Stimulated activated CD8-positive, alpha-beta memory T cell treated with anti-CD3 and anti-CD28 coated beads, Interleukin-7, amount 100 ng/mL, for 4 hours (primary cell): ENCODE results near the gene MEPCE.
A peak's percentile ranks its signal among the peaks of the same experiment; 100 is the strongest.
"Not testable (repeated sequence)": the region's sequence is repeated elsewhere in the genome, so short reads cannot be mapped to it uniquely, and the experiment has no call there.

Experiments
- DNase-seq, 2 donors: peaks; one replicate each; pipeline ENCODE4 v3.0.0-alpha.2; 2020; ENCODE audit warnings: low read depth in 2 of 2

The MEPCE gene

DNA sequence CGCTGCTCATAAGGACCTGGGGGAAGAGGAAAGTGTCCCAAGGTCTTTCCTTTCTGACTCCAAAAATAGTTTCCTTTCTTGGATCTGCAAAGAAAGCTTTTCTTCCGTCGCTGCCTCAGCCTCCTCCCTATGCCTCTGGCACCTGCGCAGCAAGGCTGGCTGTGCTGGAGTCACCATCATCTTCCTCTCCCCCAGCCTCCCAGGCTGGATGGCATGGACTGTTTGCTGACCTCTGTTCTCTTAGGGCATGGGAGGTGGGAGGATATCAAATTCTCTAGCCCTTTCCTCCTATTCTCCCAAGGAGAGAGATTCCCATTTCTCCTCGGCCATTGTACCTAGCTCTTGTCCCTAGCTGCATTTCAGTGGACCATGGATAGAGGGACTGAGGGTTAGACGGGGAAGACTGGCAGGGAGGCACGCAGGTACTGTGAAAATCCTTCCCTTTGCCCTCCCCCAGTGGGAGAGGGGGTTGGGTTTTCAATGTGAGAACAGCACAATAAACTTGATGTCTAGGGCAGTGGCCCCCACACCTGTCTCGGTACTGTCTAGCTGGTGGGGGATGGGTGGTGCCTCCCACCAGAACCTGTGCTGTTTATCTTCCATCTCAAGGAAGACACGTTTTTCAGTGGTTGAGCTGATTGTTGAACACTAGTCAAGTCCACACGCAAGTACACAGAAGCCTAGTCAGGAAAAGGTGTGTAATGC lies 4.1 kb downstream of the MEPCE start:
- no peak for DNase-seq

DNA sequence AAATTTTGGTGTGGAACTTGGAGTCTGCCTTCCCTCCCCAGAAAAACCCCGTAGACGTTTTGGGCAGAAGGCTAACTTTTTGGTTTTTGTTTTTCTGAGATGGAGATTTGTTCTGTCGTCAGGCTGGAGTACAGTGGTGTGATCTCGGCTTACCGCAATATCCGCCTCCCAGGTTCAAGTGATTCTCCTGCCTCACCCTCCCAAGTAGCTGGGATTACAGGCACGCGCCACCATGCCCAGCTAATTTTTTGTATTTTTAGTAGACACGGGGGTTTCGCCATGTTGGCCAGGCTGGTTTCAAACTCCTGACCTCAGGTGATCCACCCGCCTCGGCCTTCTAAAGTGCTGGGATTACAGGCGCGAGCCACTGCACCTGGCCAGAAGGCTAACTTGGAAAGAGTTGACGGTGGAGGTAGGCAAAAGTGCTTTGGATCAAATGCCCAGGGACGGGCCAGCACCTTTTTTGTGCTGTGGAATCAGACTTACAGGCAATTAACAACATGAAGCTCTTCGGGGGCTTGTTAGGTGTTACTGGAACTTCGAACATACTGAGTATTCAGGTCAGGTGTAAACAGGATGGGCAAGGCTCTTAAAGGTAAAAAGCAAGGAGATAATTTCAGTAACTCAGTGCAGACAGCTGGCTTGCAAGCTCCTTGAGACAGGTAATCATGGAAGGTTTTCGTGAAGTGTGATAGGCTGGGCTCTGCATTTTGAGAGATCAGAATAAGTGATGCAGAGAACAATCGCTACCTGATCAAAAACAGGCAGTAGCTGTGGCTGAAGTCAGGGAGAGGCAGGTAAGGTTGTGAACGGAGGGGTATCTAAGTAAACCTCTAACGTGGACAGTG lies 4.9 kb downstream of the MEPCE start:
- DNase-seq, result no peak

DNA sequence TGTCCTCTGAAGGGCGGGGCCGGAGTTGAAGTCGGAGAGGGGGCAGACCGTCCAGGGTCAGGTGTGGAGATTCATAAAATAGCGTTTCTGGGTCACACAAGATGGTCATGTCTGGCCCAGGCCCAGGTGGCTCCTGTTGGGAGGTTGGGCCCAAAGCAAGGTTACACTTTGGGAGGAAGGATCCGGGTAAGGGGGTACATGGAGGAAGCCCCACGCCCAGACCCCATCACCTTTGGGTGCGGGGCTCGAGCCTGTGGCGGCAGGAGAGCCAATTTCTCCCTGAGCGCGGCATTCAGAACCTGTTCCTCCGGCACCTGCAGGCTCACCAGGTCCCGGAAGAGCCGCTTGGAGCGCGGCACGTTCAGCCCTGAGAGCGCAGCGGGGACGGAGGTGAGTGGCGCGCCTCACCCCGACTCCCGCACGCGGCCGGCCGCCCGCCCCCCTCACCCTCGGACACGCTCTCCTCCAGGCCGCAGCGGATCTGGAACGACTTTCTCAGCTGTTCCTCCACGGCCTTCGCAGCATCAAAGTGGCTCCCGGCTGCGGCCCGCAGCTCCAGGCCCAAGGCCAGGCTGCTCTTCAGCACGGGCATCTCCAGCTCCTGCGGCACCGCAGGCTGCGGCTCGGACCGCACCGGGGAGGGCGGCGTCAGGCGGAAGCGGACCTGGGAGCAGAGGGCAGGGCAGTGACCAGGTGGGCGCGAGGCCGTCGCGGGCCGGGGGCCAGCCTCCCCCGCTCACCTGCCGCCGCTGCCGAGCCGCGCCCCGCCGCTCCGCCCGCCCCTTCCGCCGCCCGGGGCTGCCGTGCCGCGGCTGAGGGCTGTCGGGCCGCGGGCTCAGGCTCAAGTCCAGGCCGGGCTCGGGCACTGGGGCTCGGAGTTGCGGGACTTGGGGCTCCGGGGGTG lies 6.0 kb downstream of the MEPCE start:
- DNase-seq, result peak in 1 of 2 donors; percentile 37

DNA sequence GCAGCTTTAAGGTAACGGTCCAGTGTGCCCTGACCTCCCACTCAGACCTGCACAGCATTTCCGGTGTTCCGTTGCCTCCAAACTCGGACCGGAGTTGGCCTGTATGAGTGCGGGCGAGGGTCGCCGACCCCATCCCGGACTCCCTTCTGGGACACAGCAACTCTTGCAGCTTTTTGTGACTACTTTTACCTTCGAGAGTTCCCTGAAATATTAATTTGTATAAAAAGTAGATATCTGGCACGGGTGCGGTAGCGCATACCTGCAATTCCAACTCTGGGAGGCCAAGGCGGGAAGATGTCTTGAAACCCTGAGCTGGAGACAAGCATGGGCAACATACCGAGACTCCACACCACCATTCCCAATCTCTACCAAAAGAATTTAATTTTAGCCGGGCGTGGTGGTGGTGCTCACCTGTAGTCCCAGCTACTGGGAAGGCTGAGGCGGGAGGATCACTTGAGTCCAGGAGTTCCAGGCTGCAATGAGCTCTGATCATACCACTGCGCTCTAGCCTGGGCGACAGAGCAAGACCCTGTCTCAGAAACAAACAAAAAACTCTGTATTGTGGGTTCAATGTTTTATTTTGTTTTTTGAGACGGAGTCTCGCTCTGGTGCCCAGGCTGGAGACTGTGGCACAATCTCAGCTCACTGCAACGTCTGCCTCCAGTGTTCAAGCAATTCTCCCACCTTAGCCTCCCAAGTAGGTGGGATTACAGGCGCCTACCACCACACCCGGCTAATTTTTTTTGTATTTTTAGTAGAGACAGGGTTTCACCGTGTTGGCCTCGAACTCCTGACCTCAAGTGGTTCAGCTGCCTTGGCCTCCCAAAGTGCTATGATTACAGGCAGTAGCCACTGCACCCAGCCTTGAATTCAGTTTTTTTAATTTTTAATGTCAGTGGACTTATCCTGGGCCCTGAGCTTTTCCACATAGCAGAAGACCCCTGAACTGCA lies 7.8 kb downstream of the MEPCE start:
- no peak for DNase-seq

DNA sequence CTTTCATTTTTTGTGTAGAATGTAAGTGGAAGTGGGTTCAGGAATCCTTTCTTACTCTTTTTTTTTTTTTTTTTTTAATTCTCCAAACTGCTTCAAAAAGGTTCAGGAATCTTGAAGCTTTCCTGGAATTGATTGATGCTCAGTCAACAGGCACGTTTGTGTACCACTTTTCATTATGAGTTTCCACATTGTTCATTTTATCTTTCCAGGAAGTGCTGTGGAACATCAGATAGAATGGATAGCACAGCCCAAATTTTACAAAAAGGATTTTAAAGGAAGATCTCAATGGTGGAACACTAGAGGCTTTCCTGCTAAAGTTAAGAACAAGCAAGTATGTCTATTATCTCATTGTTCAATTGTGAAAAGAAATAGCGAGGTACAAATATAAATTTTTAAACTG lies 8.5 kb downstream of the MEPCE start:
- DNase-seq, result no peak

DNA sequence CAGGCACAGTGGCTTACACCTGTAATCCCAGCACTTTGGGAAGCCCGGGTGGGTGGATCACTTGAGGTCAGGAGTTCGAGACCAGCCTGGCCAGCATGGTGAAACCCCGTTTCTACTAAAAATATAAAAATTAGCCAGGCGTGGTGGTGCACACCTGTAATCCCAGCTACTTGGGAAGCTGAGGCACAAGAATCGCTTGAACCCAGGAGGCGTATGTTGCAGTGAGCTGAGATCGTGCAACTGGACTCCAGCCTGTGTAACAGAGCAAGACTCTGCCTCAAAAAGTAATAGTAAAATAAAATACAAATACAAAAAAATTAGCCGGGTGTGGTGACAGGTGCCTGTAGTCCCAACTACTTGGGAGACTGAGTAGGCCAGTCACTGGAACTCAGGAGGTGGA lies 9.1 kb downstream of the MEPCE start:
- not testable (repeated sequence) for DNase-seq

DNA sequence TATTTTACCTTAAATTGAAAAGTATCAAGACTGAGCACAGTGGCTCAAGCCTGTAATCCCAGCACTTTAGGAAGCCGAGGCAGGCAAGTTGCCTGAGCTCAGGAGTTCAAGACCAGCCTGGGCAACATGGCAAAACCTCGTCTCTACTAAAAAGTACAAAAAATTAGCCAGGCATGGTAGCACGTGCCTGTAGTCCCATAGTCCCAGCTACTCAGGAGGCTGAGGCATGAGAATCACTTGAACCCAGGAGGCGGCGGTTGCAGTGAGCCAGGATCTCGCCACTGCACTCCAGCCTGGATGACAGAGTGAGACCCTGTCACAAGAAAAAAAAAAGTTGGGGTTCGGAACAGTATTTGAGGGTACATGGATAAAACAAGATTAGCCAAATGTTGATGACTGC lies 9.6 kb downstream of the MEPCE start:
- DNase-seq, result not testable (repeated sequence)

DNA sequence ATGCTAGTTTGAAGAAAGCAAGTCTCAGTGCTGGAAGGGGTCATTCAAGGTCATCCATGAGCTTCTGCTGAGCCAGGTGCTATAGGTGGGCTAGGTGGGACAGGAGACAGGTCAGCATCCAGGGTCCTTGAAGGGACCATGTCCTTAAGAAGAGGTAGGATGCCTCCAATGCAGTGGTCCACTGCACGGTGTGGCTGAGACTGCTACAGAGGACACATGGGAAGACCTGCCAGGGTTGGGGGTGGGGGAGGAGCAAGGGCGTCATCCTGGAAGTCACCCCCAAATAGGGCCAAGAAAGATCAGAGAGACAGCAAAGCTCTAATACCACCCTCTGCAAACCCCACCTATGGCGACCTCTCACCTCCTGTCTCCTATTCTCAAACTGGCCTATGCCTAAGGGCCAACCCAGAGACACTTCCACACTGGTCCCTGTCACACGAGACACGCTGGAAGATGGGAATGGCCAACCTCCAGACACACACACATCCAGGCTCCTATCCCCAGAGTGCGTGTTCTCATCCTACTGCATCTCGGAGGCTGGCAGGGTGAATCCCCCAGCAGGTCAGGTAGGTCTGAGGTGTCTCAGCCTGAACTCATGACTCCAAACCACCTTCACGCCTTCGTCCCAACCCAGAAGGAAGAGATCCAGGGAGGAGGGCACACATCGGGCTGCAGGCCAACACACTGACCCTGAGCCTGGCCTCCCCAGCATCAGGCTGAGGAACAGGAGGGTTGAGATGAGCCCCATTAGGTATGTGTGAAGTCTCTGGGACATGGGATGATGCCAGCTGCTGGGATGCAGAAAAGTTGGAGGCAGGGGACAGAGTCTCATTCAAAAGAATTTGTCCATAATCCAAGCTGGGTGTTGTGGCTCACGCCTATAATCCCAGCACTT lies 12.3 kb downstream of the MEPCE start:
- no peak for DNase-seq

DNA sequence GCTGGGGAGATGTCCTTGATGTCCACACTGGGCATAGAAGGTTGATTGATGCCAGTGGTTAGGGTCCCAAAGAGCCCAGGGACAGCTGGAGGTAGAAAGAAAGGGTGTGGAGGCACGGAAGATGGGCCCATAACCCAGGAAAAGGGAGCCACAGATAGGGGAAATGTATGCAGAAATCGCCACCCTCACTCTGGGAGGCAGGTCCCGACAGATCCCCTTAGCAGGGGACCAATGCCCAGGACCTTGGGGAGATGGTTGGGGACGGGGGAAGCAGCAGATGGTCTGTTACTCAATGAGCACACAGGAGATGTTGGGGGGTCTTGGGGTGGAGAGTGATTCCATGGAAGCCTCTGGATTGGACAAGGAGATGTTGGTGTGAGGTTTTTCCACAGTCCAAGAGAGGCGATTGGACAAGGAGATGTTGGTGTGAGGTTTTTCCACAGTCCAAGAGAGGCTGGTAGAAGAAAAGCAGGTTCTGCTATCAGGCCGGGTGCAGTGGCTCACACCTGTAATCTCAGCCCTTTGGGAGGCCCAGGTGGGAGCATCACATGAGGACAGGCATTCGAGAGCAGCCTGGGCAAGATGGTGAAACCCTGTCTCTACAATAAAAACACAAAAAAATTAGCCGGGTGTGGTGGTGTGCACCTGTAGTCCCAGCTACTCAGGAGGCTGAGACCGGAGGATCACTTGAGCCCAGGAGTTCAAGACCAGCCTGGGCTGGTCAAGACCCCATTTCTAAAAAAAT lies 13.6 kb downstream of the MEPCE start:
- no peak for DNase-seq

DNA sequence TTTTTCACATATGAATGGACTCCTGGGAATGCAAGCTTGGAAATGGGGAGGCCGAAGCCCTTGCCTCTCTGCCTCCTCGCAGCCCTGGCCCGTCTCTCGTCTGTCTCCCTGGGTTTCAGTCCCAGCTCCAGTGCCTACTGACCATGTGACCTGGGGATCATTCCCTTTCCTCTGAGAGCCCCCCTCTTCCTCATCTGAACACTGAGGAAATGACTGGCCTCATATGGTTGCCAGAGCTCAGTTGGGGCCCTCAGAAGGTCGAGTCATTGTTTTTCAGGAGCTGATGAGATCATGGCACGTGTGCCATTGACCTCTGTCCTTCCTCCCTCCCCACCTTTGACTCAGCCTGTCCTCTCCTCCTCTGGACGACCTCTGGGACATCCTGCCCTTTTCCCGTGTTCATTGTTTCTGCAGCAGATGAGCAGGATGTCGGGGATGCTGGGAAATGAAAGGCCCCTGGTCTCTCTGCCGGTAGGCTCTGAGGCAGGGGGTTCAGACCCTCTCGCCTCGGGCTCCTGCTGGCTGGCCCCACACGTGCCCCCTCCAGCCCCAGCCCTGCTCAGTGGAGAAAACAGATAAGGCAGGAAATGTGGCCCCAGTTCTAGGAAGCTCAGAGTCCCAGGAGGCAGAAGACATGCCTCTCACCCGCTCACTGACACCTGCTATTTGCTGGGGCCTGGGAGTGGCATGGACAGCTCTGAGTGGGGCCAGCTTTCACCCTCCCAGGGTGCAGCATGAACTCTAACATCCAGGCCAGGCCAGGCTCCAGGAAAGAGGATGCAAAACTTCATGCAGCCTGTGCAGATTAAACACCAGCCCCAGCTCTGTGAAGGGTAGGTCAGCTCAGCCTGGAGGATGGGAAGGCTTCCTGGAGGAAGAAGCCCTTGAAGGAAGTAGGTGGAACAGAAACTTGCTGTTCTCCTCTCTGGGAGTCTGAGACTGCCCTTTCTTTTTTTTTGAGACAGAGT lies 15.0 kb downstream of the MEPCE start:
- no peak for DNase-seq

DNA sequence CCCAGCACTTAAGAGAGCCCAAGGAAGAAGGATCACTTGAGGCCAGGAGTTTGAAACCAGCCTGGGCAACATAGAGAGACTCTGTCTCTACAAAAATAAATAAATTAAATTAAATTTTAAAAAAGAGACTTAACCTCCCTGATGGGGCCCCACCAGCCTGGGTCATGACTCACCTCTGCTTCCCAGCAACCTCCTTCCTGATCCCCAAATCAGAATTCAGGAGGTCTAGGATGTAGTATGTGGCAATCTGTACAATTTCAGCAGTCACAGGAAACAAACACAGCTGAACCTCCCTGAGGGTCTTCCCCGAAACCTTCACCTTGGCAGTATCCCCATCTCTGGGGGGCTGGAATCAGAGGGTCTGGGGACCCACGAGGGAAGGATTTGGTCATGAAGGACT lies 16.4 kb downstream of the MEPCE start:
- no peak for DNase-seq

DNA sequence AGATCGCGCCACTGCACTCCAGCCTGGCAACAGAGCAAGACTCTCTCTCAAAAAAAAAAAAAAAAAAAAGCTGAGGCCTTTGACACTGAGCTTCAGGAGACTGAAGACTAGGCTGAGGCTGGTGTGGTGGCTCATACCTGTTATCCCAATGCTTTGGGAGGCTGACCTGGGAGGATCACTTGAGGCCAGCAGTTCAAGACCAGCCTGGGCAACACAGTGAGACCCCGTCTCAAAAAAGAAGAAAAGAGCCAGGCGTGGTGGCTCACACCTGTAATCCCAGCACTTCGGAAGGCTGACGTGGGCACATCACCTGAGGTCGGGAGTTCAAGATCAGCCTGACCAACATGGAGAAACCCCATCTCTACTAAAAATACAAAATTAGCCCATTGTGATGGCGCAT lies 17.7 kb downstream of the MEPCE start:
- not testable (repeated sequence) for DNase-seq

DNA sequence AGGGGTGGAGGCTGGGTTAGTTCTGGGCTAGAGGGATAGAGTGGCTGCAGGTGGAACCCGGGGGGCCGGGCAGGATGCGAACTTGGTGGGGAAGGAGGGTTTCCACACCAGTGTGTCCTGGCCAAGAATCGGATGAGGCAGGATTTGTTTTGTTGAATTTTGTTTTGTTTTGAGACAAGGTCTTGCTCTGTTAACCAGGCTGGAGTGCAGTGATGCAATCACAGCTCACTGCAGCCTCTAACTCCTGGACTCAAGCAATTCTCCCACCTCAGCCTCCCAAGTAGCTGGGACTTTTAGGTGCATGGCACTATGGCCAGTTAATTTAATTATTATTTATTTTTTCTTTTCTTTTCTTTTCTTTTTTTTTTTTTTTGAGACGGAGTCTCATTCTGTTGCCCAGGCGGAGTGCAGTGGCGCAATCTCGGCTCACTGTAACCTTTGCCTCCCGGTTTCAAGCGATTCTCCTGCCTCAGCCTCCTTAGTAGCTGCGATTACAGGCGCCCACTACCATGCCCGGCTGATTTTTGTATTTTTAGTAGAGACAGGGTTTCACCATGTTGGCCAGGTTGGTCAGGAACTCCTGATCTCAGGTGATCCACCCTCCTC lies 19.7 kb downstream of the MEPCE start:
- DNase-seq, result no peak

DNA sequence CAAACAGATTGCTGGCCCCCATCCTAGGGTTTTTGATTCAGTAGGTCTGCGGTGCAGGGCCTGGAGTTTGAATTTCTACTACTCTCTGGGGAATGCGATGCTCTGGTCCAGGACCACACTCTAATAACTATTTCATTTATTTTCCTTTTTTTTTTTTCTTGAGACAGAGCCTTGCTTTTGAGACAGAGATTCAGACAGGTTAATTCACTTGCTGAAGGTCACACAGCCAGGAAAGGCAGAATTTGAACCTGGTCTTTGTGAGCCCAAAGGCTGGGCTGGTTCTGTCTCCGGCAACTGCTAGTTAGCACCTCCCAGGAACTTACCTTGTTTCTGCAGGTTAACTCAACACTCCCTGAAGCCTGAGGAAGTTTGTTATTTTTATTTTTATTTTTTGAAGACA lies 22.9 kb downstream of the MEPCE start:
- DNase-seq, result no peak

DNA sequence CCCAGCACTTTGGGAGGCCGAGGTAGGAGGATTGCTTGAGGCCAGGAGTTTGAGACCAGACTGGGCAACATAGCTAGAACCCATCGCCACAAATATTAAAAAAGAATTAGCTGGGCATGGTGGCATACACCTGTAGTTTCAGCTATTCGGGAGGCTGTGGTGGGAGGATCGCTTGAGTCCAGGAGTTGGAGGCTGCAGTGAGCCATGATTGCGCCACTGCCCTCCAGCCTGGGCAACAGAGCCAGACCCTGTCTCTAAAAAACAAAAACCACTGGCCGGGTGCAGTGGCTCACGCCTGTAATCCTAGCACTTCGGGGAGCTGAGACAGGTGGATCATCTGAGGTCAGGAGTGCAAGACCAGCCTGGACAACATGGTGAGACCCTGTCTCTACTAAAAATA lies 24.2 kb downstream of the MEPCE start:
- not testable (repeated sequence) for DNase-seq

DNA sequence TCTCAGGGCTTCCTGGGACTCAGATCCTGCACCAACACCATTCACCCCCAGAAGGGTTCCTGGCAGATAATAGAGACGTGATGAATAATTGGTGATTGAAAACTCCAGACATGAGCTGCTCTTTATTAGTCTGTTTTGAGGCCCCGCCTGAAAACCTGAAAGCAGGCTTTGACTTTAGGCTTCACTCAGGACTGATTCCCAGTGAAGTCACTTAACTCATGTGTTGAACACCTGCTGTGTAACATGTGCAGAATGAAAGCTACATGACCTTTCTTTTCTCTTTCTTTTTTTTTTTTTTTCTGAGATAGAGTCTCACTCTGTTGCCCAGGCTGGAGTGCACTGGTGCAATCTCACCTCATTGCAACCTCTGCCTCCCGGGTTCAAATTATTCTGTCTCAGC lies 25.6 kb downstream of the MEPCE start:
- DNase-seq, result no peak

DNA sequence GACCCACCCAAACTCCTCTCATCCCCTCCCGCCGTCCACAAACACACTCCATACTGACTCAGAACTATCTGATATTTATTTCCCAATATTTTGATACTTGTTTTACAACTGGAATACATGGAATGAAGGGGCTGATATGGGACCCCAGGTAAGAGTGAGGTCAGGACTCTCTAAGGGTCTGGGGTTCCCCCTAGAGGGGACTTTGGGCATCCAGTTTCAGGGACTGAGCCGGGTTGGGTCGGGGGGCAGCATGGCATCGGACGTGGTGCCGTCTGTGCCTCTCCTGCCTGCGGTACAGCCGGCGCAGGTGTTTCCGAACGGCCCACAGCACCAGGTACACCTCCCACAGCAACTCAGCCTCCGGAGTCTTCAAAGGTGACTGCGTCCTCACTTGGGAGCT lies 26.9 kb downstream of the MEPCE start:
- DNase-seq, result no peak

DNA sequence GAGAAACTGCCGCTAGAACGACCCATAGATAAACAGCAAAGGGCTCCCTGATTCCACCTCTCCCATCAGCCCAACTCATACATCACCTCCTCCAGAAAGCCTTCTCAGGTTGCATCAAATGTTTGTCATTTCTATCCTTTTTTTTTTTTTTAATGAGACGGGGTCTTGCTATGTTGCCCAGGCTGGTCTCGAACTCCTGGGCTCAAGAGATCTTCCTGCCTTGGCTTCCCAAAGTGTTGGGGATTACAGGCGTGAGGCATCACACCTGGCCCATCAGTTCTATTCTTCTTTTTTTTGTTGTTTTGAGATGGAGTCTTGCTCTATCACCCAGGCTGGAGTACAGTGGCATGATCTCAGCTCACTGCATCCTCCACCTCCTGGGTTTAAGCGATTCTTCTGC lies 27.4 kb downstream of the MEPCE start:
- no peak for DNase-seq
